OCI-LY1 (cell line): ENCODE measurements around the gene OR10P1.

Experiments used
- EZH2 ChIP-seq: fragments of 200-600 bp; sonication (generic), shearing (Covaris generic); IDR thresholded peaks from 2 replicates; pipeline ENCODE4 v1.8.0; 2017; ENCODE audit warnings: borderline replicate concordance, mixed run types, mild to moderate bottlenecking, antibody characterized with exemption, low read length, moderate library complexity, mixed read lengths
- TF ChIP-seq, protein P1 (sequence below): fragments of 200-600 bp; sonication (generic), shearing (Covaris generic); IDR thresholded peaks from 2 replicates; pipeline ENCODE4 v1.5.1; 2017; ENCODE audit warnings: mild to moderate bottlenecking, antibody characterized with exemption, low read length, moderate library complexity, mixed read lengths

DNA sequence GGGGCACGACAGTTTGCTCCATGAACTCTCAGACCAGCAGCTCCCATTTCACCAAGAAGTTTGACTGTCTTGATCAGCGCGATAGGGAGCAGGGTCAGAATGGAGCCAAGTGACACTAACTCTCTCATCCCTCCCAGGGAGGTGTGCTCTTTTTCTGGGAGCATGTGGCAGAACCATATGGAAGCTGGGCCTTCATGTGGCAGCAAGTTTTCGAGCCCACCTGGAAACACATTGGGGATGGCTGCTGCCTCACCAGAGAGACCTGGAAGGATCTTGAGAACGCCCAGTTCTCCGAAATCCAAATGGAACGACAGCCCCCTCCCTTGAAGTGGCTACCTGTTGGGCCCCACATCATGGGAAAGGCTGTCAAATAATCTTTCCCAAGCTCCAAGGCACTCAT, 47.0 kb downstream of the OR10P1 start:
- TF ChIP-seq EZH2, result no peak
- TF ChIP-seq, protein P1, sequence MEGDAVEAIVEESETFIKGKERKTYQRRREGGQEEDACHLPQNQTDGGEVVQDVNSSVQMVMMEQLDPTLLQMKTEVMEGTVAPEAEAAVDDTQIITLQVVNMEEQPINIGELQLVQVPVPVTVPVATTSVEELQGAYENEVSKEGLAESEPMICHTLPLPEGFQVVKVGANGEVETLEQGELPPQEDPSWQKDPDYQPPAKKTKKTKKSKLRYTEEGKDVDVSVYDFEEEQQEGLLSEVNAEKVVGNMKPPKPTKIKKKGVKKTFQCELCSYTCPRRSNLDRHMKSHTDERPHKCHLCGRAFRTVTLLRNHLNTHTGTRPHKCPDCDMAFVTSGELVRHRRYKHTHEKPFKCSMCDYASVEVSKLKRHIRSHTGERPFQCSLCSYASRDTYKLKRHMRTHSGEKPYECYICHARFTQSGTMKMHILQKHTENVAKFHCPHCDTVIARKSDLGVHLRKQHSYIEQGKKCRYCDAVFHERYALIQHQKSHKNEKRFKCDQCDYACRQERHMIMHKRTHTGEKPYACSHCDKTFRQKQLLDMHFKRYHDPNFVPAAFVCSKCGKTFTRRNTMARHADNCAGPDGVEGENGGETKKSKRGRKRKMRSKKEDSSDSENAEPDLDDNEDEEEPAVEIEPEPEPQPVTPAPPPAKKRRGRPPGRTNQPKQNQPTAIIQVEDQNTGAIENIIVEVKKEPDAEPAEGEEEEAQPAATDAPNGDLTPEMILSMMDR, result no peak
